Stimulated activated CD4-positive, alpha-beta T cell treated with anti-CD3 and anti-CD28 coated beads, TNF-alpha, amount 100 ng/mL, for 4 hours (primary cell): ENCODE measurements around the gene HMGCS1.
"Not testable (repeated sequence)": the region's sequence is repeated elsewhere in the genome, so short reads cannot be mapped to it uniquely, and the experiment has no call there.

Source experiments
- DNase-seq, 3 experiments: peaks; one replicate each; pipeline ENCODE4 v3.0.0-alpha.2; 2020; ENCODE audit warnings: low read depth in 3 of 3

HMGCS1 gene

GRCh38 chr5:43274435-43275114, 38.6 kb downstream of the HMGCS1 start:
- DNase-seq: no peak

GRCh38 chr5:43273552-43273951, 39.7 kb downstream of the HMGCS1 start:
- no peak for DNase-seq

- DNase-seq: no peak
Measured at GRCh38 chr5:43270645-43271044, 42.6 kb downstream of the HMGCS1 start.

- DNase-seq: no peak
Measured at GRCh38 chr5:43268188-43268820, 44.9 kb downstream of the HMGCS1 start.

GRCh38 chr5:43262269-43262668, 50.9 kb downstream of the HMGCS1 start:
- DNase-seq: not testable (repeated sequence)

- no peak for DNase-seq
Measured at GRCh38 chr5:43258116-43258515, 55.1 kb downstream of the HMGCS1 start.

GRCh38 chr5:43256261-43256966, 56.8 kb downstream of the HMGCS1 start:
- no peak for DNase-seq

- DNase-seq: no peak
Measured at GRCh38 chr5:43255704-43256103, 57.5 kb downstream of the HMGCS1 start.

GRCh38 chr5:43251754-43252153, 61.5 kb downstream of the HMGCS1 start:
- DNase-seq: no peak

GRCh38 chr5:43245724-43246385, 67.4 kb downstream of the HMGCS1 start:
- no peak for DNase-seq

GRCh38 chr5:43244823-43245565, 68.2 kb downstream of the HMGCS1 start:
- no peak for DNase-seq

GRCh38 chr5:43243270-43243669, 69.9 kb downstream of the HMGCS1 start:
- DNase-seq: no peak

GRCh38 chr5:43242196-43242595, 71.0 kb downstream of the HMGCS1 start:
- no peak for DNase-seq
